ENCODE measurements around the gene VSIR.

Gene VSIR

DNA sequence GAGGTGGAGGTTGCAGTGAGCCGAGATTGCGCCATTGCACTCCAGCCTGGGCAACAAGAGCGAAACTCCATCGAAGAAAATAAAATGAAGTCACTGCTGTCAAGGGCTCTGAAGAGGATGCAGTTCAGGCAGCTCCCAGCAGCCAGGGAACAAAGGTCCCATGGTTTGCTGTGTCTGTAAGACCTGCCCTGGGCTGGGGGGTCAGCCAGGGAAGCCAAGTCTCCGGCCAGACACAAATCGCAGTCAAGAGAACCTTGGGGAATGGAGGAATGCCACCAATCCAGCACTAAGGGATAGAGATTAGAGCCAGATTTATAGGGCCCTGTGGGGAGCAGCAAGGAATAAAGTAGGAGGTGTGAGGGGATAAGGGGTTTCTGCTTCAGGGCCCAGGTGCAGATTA, 28.9 kb upstream of the VSIR start:
- H2AFZ ChIP-seq (ENCODE audit: low read depth, low read length, severe bottlenecking) = no peak overlapping the region
- H3K4me2 ChIP-seq (ENCODE audit: low read depth, low read length, poor library complexity, severe bottlenecking) = no peak overlapping the region
- TF ChIP-seq, protein P1, sequence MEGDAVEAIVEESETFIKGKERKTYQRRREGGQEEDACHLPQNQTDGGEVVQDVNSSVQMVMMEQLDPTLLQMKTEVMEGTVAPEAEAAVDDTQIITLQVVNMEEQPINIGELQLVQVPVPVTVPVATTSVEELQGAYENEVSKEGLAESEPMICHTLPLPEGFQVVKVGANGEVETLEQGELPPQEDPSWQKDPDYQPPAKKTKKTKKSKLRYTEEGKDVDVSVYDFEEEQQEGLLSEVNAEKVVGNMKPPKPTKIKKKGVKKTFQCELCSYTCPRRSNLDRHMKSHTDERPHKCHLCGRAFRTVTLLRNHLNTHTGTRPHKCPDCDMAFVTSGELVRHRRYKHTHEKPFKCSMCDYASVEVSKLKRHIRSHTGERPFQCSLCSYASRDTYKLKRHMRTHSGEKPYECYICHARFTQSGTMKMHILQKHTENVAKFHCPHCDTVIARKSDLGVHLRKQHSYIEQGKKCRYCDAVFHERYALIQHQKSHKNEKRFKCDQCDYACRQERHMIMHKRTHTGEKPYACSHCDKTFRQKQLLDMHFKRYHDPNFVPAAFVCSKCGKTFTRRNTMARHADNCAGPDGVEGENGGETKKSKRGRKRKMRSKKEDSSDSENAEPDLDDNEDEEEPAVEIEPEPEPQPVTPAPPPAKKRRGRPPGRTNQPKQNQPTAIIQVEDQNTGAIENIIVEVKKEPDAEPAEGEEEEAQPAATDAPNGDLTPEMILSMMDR (IDR thresholded peaks at IDR 0.05; ENCODE audit: insufficient read depth, low read length, poor library complexity, severe bottlenecking) = no peak
- TF ChIP-seq EZH2phosphoT487 (conservative IDR thresholded peaks at IDR 0.05; ENCODE audit: low read length) = no peak
- no peak overlapping the region for H3K27ac ChIP-seq (ENCODE audit: low read depth, low read length)
- H3K9me2 ChIP-seq (replicated peaks; ENCODE audit: insufficient read depth, low read length) = no peaks in the 10 kb centered on the region
- H3F3A ChIP-seq (ENCODE audit: insufficient read depth) = no peaks in the 10 kb centered on the region
- no peaks in the 10 kb centered on the region for H3K9me3 ChIP-seq (ENCODE audit: insufficient read depth, low read length)
- H3K36me3 ChIP-seq (ENCODE audit: low read length) = no peaks in the 10 kb centered on the region
- no peaks in the 10 kb centered on the region for H3K79me2 ChIP-seq (ENCODE audit: insufficient read depth, low read length)
- H3K4me3 ChIP-seq (ENCODE audit: insufficient read depth, low read length, poor library complexity, severe bottlenecking) = no peak overlapping the region
- H3K27me3 ChIP-seq (ENCODE audit: low read length) = no peaks in the 10 kb centered on the region
- H3K9ac ChIP-seq (ENCODE audit: low read length) = no peak overlapping the region
- no peaks in the 10 kb centered on the region for H4K20me1 ChIP-seq (ENCODE audit: low read depth, low read length)

GRCh38 chr10:71801361-71801760, 28.0 kb upstream of the VSIR start:
- Histone ChIP-seq H3K27me3 (ENCODE audit: low read length) (no peaks in the 10 kb centered on the region), H3K4me3 (ENCODE audit: insufficient read depth, low read length, poor library complexity, severe bottlenecking) (no peak overlapping the region), H3K9ac (ENCODE audit: low read length) (no peak overlapping the region), H4K20me1 (ENCODE audit: low read depth, low read length) (no peaks in the 10 kb centered on the region), H3K4me2 (ENCODE audit: low read depth, low read length, poor library complexity, severe bottlenecking) (no peak overlapping the region), H3K36me3 (ENCODE audit: low read length) (no peaks in the 10 kb centered on the region), H3K9me2 (replicated peaks; ENCODE audit: insufficient read depth, low read length) (no peaks in the 10 kb centered on the region), H3F3A (ENCODE audit: insufficient read depth) (no peaks in the 10 kb centered on the region), H3K79me2 (ENCODE audit: insufficient read depth, low read length) (no peaks in the 10 kb centered on the region), H3K9me3 (ENCODE audit: insufficient read depth, low read length) (no peaks in the 10 kb centered on the region), H3K27ac (ENCODE audit: low read depth, low read length) (no peak overlapping the region), H2AFZ (ENCODE audit: low read depth, low read length, severe bottlenecking) (no peak overlapping the region)
- TF ChIP-seq EZH2phosphoT487 (conservative IDR thresholded peaks at IDR 0.05; ENCODE audit: low read length) = no peak

- no peak overlapping the region for H3K4me2 ChIP-seq (ENCODE audit: low read depth, low read length, poor library complexity, severe bottlenecking)
- no peaks in the 10 kb centered on the region for H3K27me3 ChIP-seq (ENCODE audit: low read length)
Measured at GRCh38 chr10:71799608-71800453, 26.5 kb upstream of the VSIR start.

More at GRCh38 chr10:71799608-71800453, 26.5 kb upstream of the VSIR start:
- Histone ChIP-seq H4K20me1 (ENCODE audit: low read depth, low read length) (no peaks in the 10 kb centered on the region), H2AFZ (ENCODE audit: low read depth, low read length, severe bottlenecking) (no peak overlapping the region), H3K9me2 (replicated peaks; ENCODE audit: insufficient read depth, low read length) (no peaks in the 10 kb centered on the region), H3K36me3 (ENCODE audit: low read length) (no peaks in the 10 kb centered on the region), H3K79me2 (ENCODE audit: insufficient read depth, low read length) (no peaks in the 10 kb centered on the region), H3K9ac (ENCODE audit: low read length) (no peak overlapping the region), H3K4me3 (ENCODE audit: insufficient read depth, low read length, poor library complexity, severe bottlenecking) (no peak overlapping the region), H3K9me3 (ENCODE audit: insufficient read depth, low read length) (no peaks in the 10 kb centered on the region), H3F3A (ENCODE audit: insufficient read depth) (no peaks in the 10 kb centered on the region), H3K27ac (ENCODE audit: low read depth, low read length) (no peak overlapping the region)
- TF ChIP-seq EZH2phosphoT487 (conservative IDR thresholded peaks at IDR 0.05; ENCODE audit: low read length) = no peak
- TF ChIP-seq, protein P1 (IDR thresholded peaks at IDR 0.05; ENCODE audit: insufficient read depth, low read length, poor library complexity, severe bottlenecking) = no peak
